MM.1S (cell line): Measurements from ENCODE around the gene RNF115.
"Not testable (repeated sequence)": the region's sequence is repeated elsewhere in the genome, so short reads cannot be mapped to it uniquely, and the experiment has no call there.

ENCODE experiments used
- DNase-seq: peaks from one replicate; pipeline ENCODE4 v3.0.0-alpha.2; 2015
- H2AFZ ChIP-seq: fragments of 300-600 bp; sonication (generic); 2 replicates; pipeline ENCODE4 v1.6.0; 2016; ENCODE audit warnings: antibody characterized with exemption, low read length
- H3F3A ChIP-seq: fragments of 300-600 bp; sonication (generic); 2 replicates; pipeline ENCODE4 v1.6.1; 2016; ENCODE audit warnings: mild to moderate bottlenecking, antibody characterized with exemption, low read length, moderate library complexity, mixed read lengths; ENCODE audit not compliant: insufficient read depth
- H3K27ac ChIP-seq: fragments of 300-600 bp; sonication (generic); 2 replicates; pipeline ENCODE4 v1.5.1; 2016; ENCODE audit warnings: mild to moderate bottlenecking, low read length
- H3K27me3 ChIP-seq: fragments of 300-600 bp; sonication (generic); replicated peaks from 2 replicates; pipeline ENCODE4 v1.6.0; 2016; ENCODE audit warnings: low read length; ENCODE audit not compliant: insufficient read depth
- H3K36me3 ChIP-seq: fragments of 300-600 bp; sonication (generic); replicated peaks from 2 replicates; pipeline ENCODE4 v1.6.1; 2016; ENCODE audit warnings: mild to moderate bottlenecking, low read length, mixed read lengths; ENCODE audit not compliant: insufficient read depth
- H3K4me1 ChIP-seq: fragments of 300-600 bp; sonication (generic); 2 replicates; pipeline ENCODE4 v1.6.1; 2016; ENCODE audit warnings: low read length, mixed read lengths
- H3K4me2 ChIP-seq: fragments of 300-600 bp; sonication (generic); 2 replicates; pipeline ENCODE4 v1.6.0; 2016; ENCODE audit warnings: low read depth, low read length
- H3K4me3 ChIP-seq: fragments of 300-600 bp; sonication (generic); 2 replicates; pipeline ENCODE4 v1.5.1; 2016; ENCODE audit warnings: low read length, mixed read lengths
- H3K79me2 ChIP-seq: fragments of 300-600 bp; sonication (generic); 2 replicates; pipeline ENCODE4 v1.6.1; 2016; ENCODE audit warnings: mixed run types, low read length, mixed read lengths
- H3K9ac ChIP-seq: fragments of 300-600 bp; sonication (generic); 2 replicates; pipeline ENCODE4 v1.6.1; 2016; ENCODE audit warnings: low read length, mixed read lengths
- H3K9me2 ChIP-seq: fragments of 300-600 bp; sonication (generic); replicated peaks from 2 replicates; pipeline ENCODE4 v1.6.1; 2016; ENCODE audit warnings: mild to moderate bottlenecking, low read length, mixed read lengths; ENCODE audit not compliant: insufficient read depth
- H3K9me3 ChIP-seq: fragments of 300-600 bp; sonication (generic); replicated peaks from 2 replicates; pipeline ENCODE4 v1.6.1; 2016; ENCODE audit warnings: mild to moderate bottlenecking, low read length, mixed read lengths; ENCODE audit not compliant: insufficient read depth
- H4K20me1 ChIP-seq: fragments of 300-600 bp; sonication (generic); 2 replicates; pipeline ENCODE4 v1.6.1; 2016; ENCODE audit warnings: mild to moderate bottlenecking, low read length, moderate library complexity, mixed read lengths; ENCODE audit not compliant: insufficient read depth
- CTCF ChIP-seq: fragments of 300-600 bp; sonication (generic); IDR thresholded peaks from 2 replicates; pipeline ENCODE4 v1.5.1; 2016; ENCODE audit warnings: antibody characterized with exemption, low read length, mixed read lengths
- EZH2 ChIP-seq: fragments of 300-600 bp; sonication (generic); optimal IDR thresholded peaks from 2 replicates; pipeline ENCODE3; 2017; ENCODE audit warnings: low read depth, mild to moderate bottlenecking, antibody characterized with exemption, low read length, mixed read lengths
- EZH2phosphoT487 ChIP-seq: fragments of 300-600 bp; sonication (generic); IDR thresholded peaks from 2 replicates; pipeline ENCODE4 v1.6.1; 2018; ENCODE audit warnings: antibody characterized with exemption, low read length

The RNF115 gene

GRCh38 chr1:145761498-145761897 is 62.4 kb downstream of the RNF115 start:
- H4K20me1 ChIP-seq, H3F3A ChIP-seq, H3K79me2 ChIP-seq, H3K4me1 ChIP-seq, H3K9me2 ChIP-seq, H3K9me3 ChIP-seq, H3K4me2 ChIP-seq, H3K27me3 ChIP-seq, H2AFZ ChIP-seq, DNase-seq, H3K27ac ChIP-seq, H3K4me3 ChIP-seq, H3K9ac ChIP-seq, H3K36me3 ChIP-seq: not testable (repeated sequence)

DNA sequence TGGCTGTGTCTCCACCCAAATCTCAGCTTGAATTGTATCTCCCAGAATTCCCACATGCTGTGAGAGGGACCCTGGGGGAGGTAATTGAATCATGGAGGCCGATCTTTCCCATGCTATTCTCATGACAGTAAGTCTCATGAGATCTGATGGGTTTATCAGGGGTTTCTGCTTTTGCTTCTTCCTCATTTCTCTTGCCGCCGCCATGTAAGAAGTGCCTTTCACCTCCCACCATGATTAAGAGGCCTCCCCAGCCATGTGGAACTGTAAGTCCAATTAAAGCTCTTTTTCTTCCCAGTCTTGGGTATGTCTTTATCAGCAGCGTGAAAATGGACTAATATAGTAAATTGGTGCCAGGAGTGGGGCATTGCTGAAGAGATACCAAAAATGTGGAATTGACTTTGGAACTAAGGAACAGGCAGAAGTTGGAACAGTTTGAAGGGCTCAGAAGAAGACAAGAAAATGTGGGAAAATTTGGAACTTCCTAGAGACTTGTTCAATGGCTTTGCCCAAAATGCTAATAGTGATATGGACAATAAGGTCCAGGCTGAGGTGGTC is 63.4 kb downstream of the RNF115 start:
- not testable (repeated sequence) for H3K9me3 ChIP-seq, H4K20me1 ChIP-seq, H3K4me2 ChIP-seq, H3K27ac ChIP-seq, H3K27me3 ChIP-seq, H3K79me2 ChIP-seq, H3K4me1 ChIP-seq, H3F3A ChIP-seq, H3K4me3 ChIP-seq, H3K36me3 ChIP-seq, DNase-seq, H3K9ac ChIP-seq, H2AFZ ChIP-seq, H3K9me2 ChIP-seq

DNA sequence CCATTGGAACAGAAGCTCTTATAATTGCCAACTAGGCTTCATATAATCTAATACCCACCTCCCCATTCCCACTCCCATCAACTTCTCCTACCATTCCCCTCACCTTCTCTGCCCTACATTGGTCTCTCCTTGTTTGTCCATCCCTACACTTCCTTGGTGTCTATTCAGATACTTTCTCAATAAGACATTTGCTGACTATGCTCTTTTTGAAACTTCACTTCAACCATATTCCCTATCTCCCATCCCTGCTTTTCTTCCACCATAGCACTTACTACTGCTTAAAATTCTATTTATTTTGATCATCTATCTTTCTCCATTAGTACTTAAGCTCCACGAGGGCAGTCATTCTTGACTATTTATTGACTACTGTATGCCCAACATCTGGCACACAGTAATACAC is 64.2 kb downstream of the RNF115 start:
- H2AFZ ChIP-seq = no peak overlapping the region
- peaks cover 2% of the 10 kb centered on the region; the same call in 1 of the 2 replicates for H3K36me3 ChIP-seq
- DNase-seq = no peak
- no peaks in the 10 kb centered on the region for H3K4me1 ChIP-seq
- no peaks in the 10 kb centered on the region for H3K79me2 ChIP-seq
- no peak overlapping the region for H3K9ac ChIP-seq
- H3F3A ChIP-seq = no peaks in the 10 kb centered on the region
- no peaks in the 10 kb centered on the region for H3K9me2 ChIP-seq
- TF ChIP-seq CTCF = no peak
- TF ChIP-seq EZH2 = no peak
- no peak for TF ChIP-seq EZH2phosphoT487
- no peak overlapping the region for H3K4me3 ChIP-seq
- no peaks in the 10 kb centered on the region for H3K27me3 ChIP-seq
- H4K20me1 ChIP-seq = no peaks in the 10 kb centered on the region
- H3K4me2 ChIP-seq = no peak overlapping the region
- no peaks in the 10 kb centered on the region for H3K9me3 ChIP-seq
- H3K27ac ChIP-seq = no peak overlapping the region

GRCh38 chr1:145758575-145758974 is 65.3 kb downstream of the RNF115 start:
- no peaks in the 10 kb centered on the region for H3K79me2 ChIP-seq
- H3F3A ChIP-seq = no peaks in the 10 kb centered on the region
- no peaks in the 10 kb centered on the region for H3K4me1 ChIP-seq
- no peaks in the 10 kb centered on the region for H3K9me3 ChIP-seq
- no peak overlapping the region for H3K4me3 ChIP-seq
- H3K27ac ChIP-seq = no peak overlapping the region
- H3K4me2 ChIP-seq = no peak overlapping the region
- no peak overlapping the region for H3K9ac ChIP-seq
- H4K20me1 ChIP-seq = no peaks in the 10 kb centered on the region
- TF ChIP-seq EZH2phosphoT487 = no peak
- TF ChIP-seq EZH2 = no peak
- TF ChIP-seq CTCF = no peak
- H3K9me2 ChIP-seq = no peaks in the 10 kb centered on the region
- no peak for DNase-seq
- no peaks in the 10 kb centered on the region for H3K27me3 ChIP-seq
- H2AFZ ChIP-seq = no peak overlapping the region
- peaks cover 2% of the 10 kb centered on the region; the same call in 1 of the 2 replicates for H3K36me3 ChIP-seq
